Activated T-cell treated with anti-CD3 and anti-CD28 coated beads for 4 hours (primary cell): ENCODE measurements around the gene MEAK7.

ENCODE experiments used
- DNase-seq: peaks from one replicate; pipeline ENCODE4 v3.0.0-alpha.2; 2020

The MEAK7 gene

DNA sequence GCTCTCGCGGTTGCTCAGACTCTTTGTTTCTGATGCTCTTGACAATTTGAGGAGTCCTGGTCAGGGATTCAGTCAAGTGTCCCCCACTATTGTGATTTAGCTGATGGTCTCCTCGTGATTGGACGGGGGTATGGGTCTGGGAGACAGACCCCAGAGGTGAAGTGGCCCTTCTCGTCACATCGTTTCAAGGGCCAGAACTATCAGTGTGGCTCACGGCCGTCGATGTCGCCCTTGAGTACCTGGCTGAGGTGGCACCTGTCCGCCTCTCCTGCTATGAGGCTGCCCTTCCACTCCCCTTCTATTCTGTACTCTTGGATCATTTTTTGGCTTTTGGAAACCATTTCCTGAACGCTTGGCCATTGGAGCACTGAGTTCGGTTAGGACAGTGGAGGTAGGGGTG lies 7.4 kb upstream of the MEAK7 start:
- no peak for DNase-seq

DNA sequence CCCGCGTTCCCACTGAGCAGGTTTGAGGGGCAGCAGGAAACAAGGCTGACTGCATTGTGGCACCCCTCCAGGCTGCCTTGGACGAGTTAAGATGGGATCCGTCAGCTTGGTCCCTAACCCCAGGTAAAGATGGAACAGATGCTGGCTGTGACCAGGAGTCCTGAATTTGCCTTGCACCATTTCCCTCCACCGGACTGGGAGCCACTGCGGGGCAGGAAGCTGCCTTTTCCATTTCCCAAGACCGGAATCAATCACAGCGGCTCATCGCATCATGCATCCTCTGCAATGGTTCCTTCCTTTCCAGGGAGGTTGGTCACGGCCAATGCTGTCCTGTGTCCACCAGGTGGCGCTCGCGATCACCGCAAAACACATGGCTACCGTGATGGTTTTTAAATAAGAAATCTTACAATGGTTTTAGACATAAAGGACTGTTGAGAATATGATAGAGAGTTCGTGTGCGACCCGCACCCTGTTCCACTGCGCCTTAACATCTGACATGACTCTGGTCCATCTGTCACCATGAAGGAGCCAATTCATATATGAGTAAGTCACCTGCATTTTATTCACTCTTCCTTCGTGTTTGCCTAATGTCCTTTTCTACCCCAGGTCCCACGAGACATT lies 6.8 kb upstream of the MEAK7 start:
- peak; percentile 81 for DNase-seq

DNA sequence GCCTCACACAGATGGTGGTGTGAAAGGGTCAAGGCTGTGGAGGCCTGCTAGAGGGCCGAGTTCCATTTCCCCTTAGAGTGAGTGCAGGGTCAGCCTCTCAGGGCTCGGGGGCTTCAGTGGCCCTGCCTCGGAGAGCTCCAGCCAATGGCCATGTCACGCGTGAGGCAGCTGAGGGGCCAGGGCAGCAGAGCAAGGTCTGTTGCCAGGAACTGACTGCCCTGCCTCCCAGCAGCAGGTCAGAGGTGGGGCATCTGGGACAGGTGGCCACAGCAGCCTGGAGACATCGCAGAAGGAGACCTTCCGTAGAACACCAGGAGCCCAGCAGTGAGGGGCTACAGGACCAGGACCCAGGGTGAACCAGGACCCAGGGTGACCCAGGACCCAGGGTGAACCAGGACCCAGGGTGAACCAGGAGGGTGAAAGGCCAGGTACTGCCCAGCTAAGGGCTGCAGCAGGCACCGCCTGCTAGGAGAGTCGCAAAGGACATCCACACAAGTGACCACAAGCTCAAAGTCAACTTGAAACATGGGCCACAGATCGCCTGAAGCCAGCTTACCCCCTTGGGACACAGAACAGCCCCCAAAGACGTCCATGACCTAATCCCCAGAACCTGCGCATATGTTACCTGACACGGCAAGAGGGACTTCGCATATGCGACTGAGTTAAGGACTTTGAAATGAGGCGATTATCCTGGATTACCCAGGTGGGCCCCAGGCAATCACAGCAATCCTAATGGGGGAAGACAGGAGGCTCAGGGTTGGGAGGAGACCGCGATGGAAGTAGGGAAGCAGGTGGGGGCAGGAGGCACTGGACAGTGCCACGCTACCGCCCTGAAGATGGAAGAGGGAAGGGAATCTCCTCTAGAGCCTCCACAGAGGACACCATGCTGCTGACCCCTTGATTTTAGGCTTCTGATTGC lies 4.8 kb upstream of the MEAK7 start:
- no peak for DNase-seq

DNA sequence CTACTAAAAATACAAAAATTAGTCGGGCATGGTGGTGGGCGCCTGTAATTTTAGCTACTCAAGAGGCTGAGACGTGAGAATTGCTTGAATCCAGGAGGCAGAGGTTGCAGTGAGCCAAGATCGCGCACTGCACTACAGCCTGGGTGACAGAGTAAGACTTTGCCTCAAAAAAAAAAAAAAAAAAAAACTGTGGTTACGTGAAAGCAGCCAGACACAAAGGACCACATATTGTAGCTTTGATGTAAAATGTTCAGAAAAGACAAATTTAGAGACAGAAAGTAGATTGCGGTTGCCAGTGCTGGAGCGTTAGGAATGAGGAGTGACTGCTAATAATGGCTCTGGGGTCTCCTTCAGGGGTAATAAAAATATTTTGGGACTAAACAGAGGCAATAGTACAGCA lies 4.0 kb upstream of the MEAK7 start:
- DNase-seq, result no peak

- no peak for DNase-seq
Measured at GRCh38 chr16:84507011-84507982, 2.8 kb upstream of the MEAK7 start.

DNA sequence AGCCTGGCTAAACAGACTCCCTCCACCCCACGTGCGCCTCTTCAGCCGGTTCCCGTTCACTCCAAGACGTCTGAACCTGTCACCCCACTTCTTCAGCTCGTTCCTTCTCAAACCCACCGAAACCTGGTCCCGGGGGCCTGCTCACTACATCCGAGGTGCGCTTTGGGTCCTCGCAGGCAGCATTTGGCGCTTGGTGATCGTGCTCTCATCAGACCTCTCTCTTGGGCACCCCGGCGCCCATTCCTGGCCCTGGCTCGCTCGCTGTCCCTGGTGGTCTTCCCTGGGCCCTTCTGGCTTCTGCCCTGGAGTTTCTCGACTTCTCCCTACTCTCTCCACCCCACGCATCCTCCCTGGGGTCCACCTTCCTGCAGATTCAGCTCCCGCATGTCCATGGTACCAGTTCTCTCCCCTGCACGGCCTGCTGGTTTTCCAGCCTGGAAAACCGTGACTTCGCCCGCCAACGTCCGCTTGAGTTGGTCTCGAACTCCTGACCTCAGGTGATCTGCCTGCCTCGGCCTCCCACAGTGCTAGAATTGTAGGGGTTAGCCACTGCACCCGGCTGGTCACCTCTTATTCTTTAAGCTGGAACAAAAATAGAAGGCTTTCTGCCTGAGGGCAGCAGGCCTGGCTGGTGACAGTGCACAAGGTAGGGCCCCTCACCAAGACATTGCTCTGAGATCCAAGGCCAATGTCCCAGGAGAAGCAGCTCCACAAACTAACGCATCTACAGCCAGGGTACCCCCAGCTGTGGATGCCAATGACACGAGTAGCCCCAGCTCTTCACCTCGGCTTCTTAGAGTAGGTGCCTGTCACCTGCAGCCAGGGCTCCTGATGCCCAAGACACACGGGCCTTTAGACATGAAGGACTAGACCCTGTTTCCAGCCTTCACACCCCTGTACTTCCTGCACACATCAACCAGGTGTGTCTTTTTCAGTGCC lies 1.1 kb upstream of the MEAK7 start:
- no peak for DNase-seq

GRCh38 chr16:84503751-84504395 lies 586 bp downstream of the MEAK7 start:
- DNase-seq, result no peak

GRCh38 chr16:84502581-84502980 lies 1.9 kb downstream of the MEAK7 start:
- DNase-seq, result no peak

DNA sequence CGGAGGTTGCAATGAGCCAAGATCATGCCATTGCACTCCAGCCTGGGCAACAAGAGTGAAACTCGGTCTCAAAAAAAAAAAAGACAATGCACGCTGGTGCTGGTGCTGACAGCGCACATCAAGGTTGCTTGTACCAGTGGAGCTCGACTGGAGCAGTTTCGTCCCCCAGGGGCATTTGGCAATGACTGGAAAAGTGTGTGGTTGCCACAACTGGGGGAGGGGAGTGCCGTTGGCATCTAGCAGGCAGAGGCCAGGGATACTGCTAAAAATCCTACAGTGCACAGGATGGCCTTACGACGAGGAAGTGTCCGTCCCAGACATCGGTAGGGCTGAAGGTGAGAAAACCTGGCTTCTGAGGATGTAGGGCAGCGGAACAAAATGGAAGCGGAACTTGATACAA lies 2.4 kb downstream of the MEAK7 start:
- DNase-seq, result no peak

- no peak for DNase-seq
Measured at GRCh38 chr16:84501077-84501735, 3.3 kb downstream of the MEAK7 start.

DNA sequence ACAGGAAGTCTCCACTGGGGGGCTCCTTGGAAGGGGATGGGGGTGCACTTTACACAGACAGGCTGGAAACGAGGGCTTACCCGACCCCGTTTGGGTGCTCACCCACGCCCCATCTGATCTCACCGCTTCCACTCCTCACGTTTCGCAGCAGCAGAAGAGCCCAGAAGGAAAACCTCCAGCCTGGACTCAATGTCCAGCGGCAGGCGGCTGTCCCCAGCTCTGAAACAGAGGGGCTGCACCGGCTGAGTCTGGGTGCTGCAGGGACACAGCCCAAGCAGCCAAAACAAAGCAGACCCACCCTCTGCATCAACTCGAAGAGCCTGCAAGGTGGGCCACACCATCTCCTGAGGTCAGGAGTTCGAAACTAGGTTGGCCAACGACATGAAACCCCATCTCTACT lies 3.9 kb downstream of the MEAK7 start:
- no peak for DNase-seq

GRCh38 chr16:84499638-84500037 lies 4.8 kb downstream of the MEAK7 start:
- DNase-seq, result no peak

- no peak for DNase-seq
Measured at GRCh38 chr16:84498859-84499620, 5.4 kb downstream of the MEAK7 start.

GRCh38 chr16:84498223-84498610 lies 6.2 kb downstream of the MEAK7 start:
- DNase-seq, result no peak

GRCh38 chr16:84497418-84498222 lies 6.8 kb downstream of the MEAK7 start:
- no peak for DNase-seq

- DNase-seq, result no peak
Measured at GRCh38 chr16:84496991-84497390, 7.5 kb downstream of the MEAK7 start.

GRCh38 chr16:84495506-84495905 lies 9.0 kb downstream of the MEAK7 start:
- no peak for DNase-seq

DNA sequence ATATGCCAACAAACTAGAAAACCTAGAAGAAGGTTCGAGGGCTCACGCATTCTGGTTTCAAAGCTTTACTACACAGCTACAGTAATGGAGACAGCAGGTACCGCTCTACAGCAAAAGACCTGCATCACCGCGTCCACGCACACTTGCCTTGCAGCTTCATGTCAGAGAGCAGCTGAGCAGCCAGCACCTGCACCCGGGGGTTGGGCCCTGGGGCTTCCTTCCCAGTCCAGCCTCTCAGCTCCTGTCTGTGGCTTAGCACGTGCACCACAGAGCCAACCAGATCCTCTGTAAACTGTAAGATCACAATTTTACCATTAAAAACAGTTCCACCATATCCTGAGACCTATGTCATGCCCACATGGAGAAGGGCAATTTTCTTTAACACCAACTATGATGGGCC lies 15.3 kb downstream of the MEAK7 start:
- DNase-seq, result no peak

- DNase-seq, result no peak
Measured at GRCh38 chr16:84487358-84487757, 17.1 kb downstream of the MEAK7 start.
